ENCODE data around the gene KDR. TPM values are rescaled to one million over a fixed set of nuclear protein-coding genes. Genes with fewer than 3 reads are reported as not detected.

Gene KDR
- total and polyA plus RNA-seq, 10 of the 15 experiments (the other 5 are each of a cell fraction or from before 2014, with no cell fraction given) = 0.04 to 0.13 TPM; not detected in 8

DNA sequence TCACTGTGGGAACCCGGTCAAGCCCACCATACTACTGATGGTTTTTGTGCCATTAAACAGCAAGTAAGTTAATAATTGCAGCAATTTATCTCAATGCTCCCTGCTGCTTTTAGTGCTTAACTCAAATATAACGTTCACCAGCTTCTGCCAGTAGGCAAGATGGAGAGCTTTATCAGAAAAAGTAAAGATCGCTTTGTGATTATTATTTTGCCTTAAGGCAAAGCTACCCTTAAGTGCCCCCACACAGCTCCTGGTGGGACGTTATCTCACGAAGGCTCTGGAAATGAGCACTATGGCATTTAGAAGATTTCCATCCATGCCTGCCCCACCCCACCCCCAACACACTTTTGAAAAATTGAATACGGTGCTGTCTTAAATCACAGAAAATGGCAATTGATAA lies 59.4 kb downstream of the KDR start:
- FAIRE-seq (no peak), DNase-seq (ENCODE audit: low read depth, low spot score) (no peak), ATAC-seq (no peak)
- no peaks in the 10 kb centered on the region for H3K4me1 ChIP-seq (ENCODE audit: control insufficient read depth, insufficient read depth, low read length)
- ChIA-PET RAD21 (ENCODE audit: unreplicated experiment) (no interaction called here), CTCF (no interaction called here), POLR2A (no interaction called here), SMC1A (ENCODE audit: uncharacterized antibody, unreplicated experiment) (interaction anchor here (1.3 kb wide), 1 partner anchor 9 kb away, joined by 4 read pairs; no protein-coding TSS in a partner anchor)
- no peak overlapping the region for H3K4me2 ChIP-seq (ENCODE audit: control insufficient read depth, insufficient read depth)
- intact Hi-C loops (cut with micrococcal nuclease; ENCODE audit: unreplicated experiment) = no loop called here
- no TSS peak for BruUV-seq (replicated peaks)
- no peaks in the 10 kb centered on the region for H4K20me1 ChIP-seq (ENCODE audit: control insufficient read depth, insufficient read depth)
- no peaks in the 10 kb centered on the region for H3K79me2 ChIP-seq (ENCODE audit: control insufficient read depth, insufficient read depth, low read length)
- no peaks in the 10 kb centered on the region for H3K27me3 ChIP-seq (replicated peaks in 1 of 2; ENCODE audit: control insufficient read depth in 2 of 2, insufficient read depth in 2 of 2, low read length in 1 of 2)
- no peak overlapping the region for H3K9ac ChIP-seq (ENCODE audit: control insufficient read depth, insufficient read depth, low read length)
- H3K4me3 ChIP-seq = no peak overlapping the region
- 22% methylated on average over 6 of the region's 6 CpGs for WGBS (ENCODE audit: insufficient coverage, insufficient replicate concordance, low lambda C conversion rate, missing lambda C conversion rate)
- H3K9me3 ChIP-seq (replicated peaks; ENCODE audit: control insufficient read depth, insufficient read depth, low read length) = no peaks in the 10 kb centered on the region
- H2AFZ ChIP-seq (ENCODE audit: control insufficient read depth, low read depth, low read length) = no peak overlapping the region
- TF ChIP-seq FOXK2 (IDR thresholded peaks at IDR 0.05) = no peak
- in situ Hi-C loops (cut with MboI) = no loop called here
- H3K36me3 ChIP-seq (ENCODE audit: control insufficient read depth in 2 of 2, insufficient read depth in 2 of 2, low read length in 1 of 2) = no peaks in the 10 kb centered on the region
- H3K27ac ChIP-seq (ENCODE audit: control insufficient read depth, insufficient read depth) = no peak overlapping the region

DNA sequence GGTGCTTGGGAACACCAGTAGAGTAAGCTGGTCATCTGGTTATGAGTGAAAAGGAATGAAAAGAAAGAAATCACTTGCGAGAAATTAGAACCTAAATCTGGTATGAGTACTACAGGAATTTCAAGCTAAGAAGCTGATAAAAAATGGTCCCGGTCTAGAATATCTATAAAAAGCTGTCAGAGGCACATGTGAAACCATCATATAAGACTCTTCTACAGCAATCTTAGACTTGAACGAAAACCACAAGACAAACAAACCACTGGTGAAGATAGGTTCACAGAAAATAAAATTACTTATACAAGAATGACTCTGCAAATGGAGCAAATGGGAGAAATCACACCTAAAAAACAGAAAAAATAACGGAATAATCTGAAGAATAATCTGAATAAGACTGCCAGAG lies 69.9 kb downstream of the KDR start:
- Histone ChIP-seq H4K20me1 (ENCODE audit: control insufficient read depth, insufficient read depth) (no peaks in the 10 kb centered on the region), H3K79me2 (ENCODE audit: control insufficient read depth, insufficient read depth, low read length) (no peaks in the 10 kb centered on the region), H3K9ac (ENCODE audit: control insufficient read depth, insufficient read depth, low read length) (no peak overlapping the region), H3K4me2 (ENCODE audit: control insufficient read depth, insufficient read depth) (no peak overlapping the region), H3K27me3 (replicated peaks in 1 of 2; ENCODE audit: control insufficient read depth in 2 of 2, insufficient read depth in 2 of 2, low read length in 1 of 2) (no peaks in the 10 kb centered on the region), H3K4me1 (ENCODE audit: control insufficient read depth, insufficient read depth, low read length) (no peaks in the 10 kb centered on the region), H3K4me3 (no peak overlapping the region), H2AFZ (ENCODE audit: control insufficient read depth, low read depth, low read length) (no peak overlapping the region), H3K27ac (ENCODE audit: control insufficient read depth, insufficient read depth) (no peak overlapping the region), H3K9me3 (replicated peaks; ENCODE audit: control insufficient read depth, insufficient read depth, low read length) (no peaks in the 10 kb centered on the region), H3K36me3 (ENCODE audit: control insufficient read depth in 2 of 2, insufficient read depth in 2 of 2, low read length in 1 of 2) (no peaks in the 10 kb centered on the region)
- TF ChIP-seq TCF7 (IDR thresholded peaks at IDR 0.05; ENCODE audit: borderline replicate concordance) = no peak
- no peak for TF ChIP-seq SPI1 (IDR thresholded peaks at IDR 0.05; ENCODE audit: borderline replicate concordance, insufficient read depth, low read depth, low read length)
- no peak for TF ChIP-seq ATF7 (IDR thresholded peaks at IDR 0.05; ENCODE audit: low read depth)
- no peak for TF ChIP-seq NR2C2 (IDR thresholded peaks at IDR 0.05; ENCODE audit: borderline replicate concordance, control insufficient read depth, insufficient read length, low read depth)
- no peak for TF ChIP-seq HDAC6 (IDR thresholded peaks at IDR 0.05; ENCODE audit: unreplicated experiment)
- TF ChIP-seq, protein P1, sequence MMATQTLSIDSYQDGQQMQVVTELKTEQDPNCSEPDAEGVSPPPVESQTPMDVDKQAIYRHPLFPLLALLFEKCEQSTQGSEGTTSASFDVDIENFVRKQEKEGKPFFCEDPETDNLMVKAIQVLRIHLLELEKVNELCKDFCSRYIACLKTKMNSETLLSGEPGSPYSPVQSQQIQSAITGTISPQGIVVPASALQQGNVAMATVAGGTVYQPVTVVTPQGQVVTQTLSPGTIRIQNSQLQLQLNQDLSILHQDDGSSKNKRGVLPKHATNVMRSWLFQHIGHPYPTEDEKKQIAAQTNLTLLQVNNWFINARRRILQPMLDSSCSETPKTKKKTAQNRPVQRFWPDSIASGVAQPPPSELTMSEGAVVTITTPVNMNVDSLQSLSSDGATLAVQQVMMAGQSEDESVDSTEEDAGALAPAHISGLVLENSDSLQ (IDR thresholded peaks at IDR 0.05) = no peak
- TF ChIP-seq JUND (IDR thresholded peaks at IDR 0.05; ENCODE audit: low read depth, low read length) = no peak
- RAD21 ChIA-PET (ENCODE audit: unreplicated experiment) = no interaction called here
- in situ Hi-C loops (cut with MboI) (no loop called here), intact Hi-C loops (cut with micrococcal nuclease; ENCODE audit: unreplicated experiment) (no loop called here)
- CTCF ChIA-PET = no interaction called here
- POLR2A ChIA-PET = no interaction called here
- SMC1A ChIA-PET (ENCODE audit: uncharacterized antibody, unreplicated experiment) = no interaction called here
- BruUV-seq (replicated peaks) = no TSS peak
- no peak for ATAC-seq
- no peak for FAIRE-seq
- WGBS (ENCODE audit: insufficient coverage, insufficient replicate concordance, low lambda C conversion rate, missing lambda C conversion rate) = 8% methylated on average over 4 of the region's 4 CpGs
- DNase-seq (ENCODE audit: low read depth, low spot score) = no peak
